Breast epithelium (tissue), 3 donors: Measurements from ENCODE around the gene GJD4.

Source experiments
- CTCF ChIP-seq, 3 donors: fragments of 450-650 bp; IDR thresholded peaks; one replicate each; pipeline ENCODE4 v1.5.1; 2016 to 2017; ENCODE audit warnings: antibody characterized with exemption in 3 of 3, mild to moderate bottlenecking in 3 of 3, moderate library complexity in 3 of 3
- POLR2AphosphoS5 ChIP-seq, 3 donors: sonication (generic); formaldehyde crosslinking; IDR thresholded peaks; one replicate each; pipeline ENCODE4 v1.6.1; 2017; ENCODE audit warnings: antibody characterized with exemption in 3 of 3

GRCh38 chr10:35639021-35639727 lies 34.0 kb downstream of the GJD4 start:
- no peak for TF ChIP-seq POLR2AphosphoS5 (IDR thresholded peaks at IDR 0.05)
- no peak for TF ChIP-seq CTCF (IDR thresholded peaks at IDR 0.05)
